AG04450 (cell line): ENCODE data around the gene KRT35. TPM values are rescaled to one million over a fixed set of nuclear protein-coding genes. Genes with fewer than 3 reads are reported as not detected.

Source experiments
- CTCF ChIA-PET: fragments of 300-600, 350-600 bp; formaldehyde crosslinking; extraction: SDS; loops from one replicate; lab custom pipeline; 2022; ENCODE audit warnings: antibody characterized with exemption, inconsistent platforms; lab: Charles Lee
- POLR2A ChIA-PET: fragments of 350-600 bp; formaldehyde crosslinking; extraction: SDS; loops from one replicate; lab custom pipeline; 2021; ENCODE audit warnings: antibody characterized with exemption, inconsistent platforms; lab: Yijun Ruan, JAX
- DNase-seq: peaks from one replicate; pipeline ENCODE4 v3.0.0-alpha.2; 2011; ENCODE audit warnings: low read depth, low spot score
- H3K27ac ChIP-seq: one replicate; pipeline ENCODE4 v1.5.1; 2012; ENCODE audit warnings: low read depth, low read length, control low read depth
- H3K27me3 ChIP-seq: one replicate; pipeline ENCODE4 v1.6.0; 2012; ENCODE audit warnings: low read length; ENCODE audit not compliant: control insufficient read depth, insufficient read depth
- H3K4me3 ChIP-seq: 2 replicates; pipeline ENCODE4 v1.5.1; 2011; ENCODE audit warnings: mild to moderate bottlenecking, low read depth, low read length, control low read depth
- H3K9me3 ChIP-seq: 2 replicates; pipeline ENCODE4 v1.5.1; 2012; ENCODE audit warnings: low read length; ENCODE audit not compliant: control insufficient read depth, insufficient read depth
- polyA plus RNA-seq: library from polyadenylated mRNA; depleted of rRNA; stranded (reverse); fragments of >200 nt; gene quantifications from 2 replicates; pipeline ENCODE4 v1.2.3, GENCODE V29; 2011
- TF ChIP-seq, protein P1 (sequence below): IDR thresholded peaks from 2 replicates; pipeline ENCODE4 v1.5.1; 2011; ENCODE audit warnings: low read depth, low read length, control low read depth, inconsistent platforms

KRT35 gene
- polyA plus RNA-seq, 1 experiment, result not detected

DNA sequence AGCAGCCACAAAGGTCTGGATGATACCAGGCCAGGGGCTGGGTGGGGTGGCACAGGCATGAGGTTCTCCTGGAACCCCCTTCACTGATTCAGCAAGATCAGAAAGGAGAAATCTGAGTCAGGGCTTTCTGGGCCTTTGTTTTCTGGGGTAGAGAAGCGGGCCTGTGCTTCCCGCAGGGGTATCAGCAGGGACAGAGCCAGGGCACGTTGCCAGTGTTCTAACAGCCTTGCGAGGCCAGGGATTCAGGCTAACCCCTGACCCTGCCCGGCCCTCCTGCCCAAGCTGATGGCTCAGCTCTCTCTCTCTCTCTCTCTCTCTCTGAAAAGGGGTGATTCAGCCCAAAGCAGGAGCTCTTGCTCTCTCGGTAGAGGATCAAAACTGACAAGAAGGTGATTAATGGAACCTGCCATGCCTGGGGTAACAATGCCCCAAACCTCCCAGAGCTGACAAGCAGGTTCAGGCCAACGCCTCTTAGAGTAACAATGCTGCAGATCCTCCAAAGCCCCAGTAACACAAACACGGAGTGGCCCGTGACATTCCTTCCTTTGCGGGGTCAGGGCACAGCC lies 26.4 kb upstream of the KRT35 start:
- ChIA-PET POLR2A (interaction anchor here (0.6 to 0.7 kb wide), 2 partner anchors 138 to 156 kb away, joined by 3 read pairs; no protein-coding TSS in a partner anchor), CTCF (interaction anchor here (1.1 to 1.6 kb wide), 2 partner anchors 41 to 141 kb away, joined by 3 to 5 read pairs; no protein-coding TSS in a partner anchor)
- TF ChIP-seq, protein P1, sequence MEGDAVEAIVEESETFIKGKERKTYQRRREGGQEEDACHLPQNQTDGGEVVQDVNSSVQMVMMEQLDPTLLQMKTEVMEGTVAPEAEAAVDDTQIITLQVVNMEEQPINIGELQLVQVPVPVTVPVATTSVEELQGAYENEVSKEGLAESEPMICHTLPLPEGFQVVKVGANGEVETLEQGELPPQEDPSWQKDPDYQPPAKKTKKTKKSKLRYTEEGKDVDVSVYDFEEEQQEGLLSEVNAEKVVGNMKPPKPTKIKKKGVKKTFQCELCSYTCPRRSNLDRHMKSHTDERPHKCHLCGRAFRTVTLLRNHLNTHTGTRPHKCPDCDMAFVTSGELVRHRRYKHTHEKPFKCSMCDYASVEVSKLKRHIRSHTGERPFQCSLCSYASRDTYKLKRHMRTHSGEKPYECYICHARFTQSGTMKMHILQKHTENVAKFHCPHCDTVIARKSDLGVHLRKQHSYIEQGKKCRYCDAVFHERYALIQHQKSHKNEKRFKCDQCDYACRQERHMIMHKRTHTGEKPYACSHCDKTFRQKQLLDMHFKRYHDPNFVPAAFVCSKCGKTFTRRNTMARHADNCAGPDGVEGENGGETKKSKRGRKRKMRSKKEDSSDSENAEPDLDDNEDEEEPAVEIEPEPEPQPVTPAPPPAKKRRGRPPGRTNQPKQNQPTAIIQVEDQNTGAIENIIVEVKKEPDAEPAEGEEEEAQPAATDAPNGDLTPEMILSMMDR, result no peak
- H3K4me3 ChIP-seq, result no peak overlapping the region
- DNase-seq, result no peak
- peaks cover 2% of the 10 kb centered on the region for H3K27me3 ChIP-seq
- no peaks in the 10 kb centered on the region for H3K9me3 ChIP-seq
- no peak overlapping the region for H3K27ac ChIP-seq

DNA sequence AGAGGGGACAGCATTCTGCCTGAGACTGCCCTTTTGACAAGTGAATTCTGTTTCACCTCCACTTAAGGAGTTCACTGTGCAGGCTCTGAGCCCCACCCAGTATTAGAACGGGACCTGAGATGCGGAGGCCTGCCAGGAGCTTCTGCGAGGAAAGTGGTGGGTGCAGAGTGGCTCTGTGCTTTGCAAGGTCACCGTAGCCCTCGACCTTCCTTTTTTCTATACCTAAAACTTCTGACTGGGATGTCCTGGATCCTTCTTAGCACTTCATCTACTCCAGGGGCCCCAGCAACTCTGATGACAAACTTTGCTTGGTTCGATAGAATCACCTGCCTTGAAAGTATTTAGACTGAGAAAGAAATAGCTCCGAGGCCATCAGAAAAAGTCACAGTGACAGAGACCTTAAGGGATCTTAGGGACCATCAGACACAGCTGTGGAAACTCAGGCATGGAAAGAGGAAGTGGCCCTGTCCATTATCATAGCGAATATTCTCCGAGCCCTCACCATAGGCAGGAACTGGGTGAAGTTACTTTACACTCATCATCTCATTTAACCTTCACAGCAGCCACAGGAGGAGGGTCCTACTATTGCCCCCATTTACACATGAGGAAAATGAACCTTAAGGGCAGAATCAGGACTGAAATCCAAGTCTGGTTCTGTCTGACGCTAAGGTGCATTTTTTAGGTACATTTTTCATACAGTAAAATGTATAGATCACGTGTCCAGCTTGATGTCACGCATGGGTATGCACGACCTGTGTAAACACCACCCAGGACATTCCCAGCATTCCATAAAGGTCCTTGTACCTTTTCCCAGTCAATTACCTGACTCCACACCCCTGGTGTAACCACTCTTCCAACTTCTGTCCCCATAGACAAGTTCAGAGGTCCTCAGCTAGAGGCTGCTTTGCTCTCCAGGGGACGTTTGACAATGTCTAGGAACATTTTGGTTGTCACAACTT lies 25.1 kb upstream of the KRT35 start:
- Histone ChIP-seq H3K9me3 (no peaks in the 10 kb centered on the region), H3K4me3 (no peak overlapping the region), H3K27ac (no peak overlapping the region), H3K27me3 (peaks cover 2% of the 10 kb centered on the region)
- DNase-seq, result no peak
- CTCF ChIA-PET, result interaction anchor here (0.9 to 1.6 kb wide), 2 partner anchors 10 to 43 kb away, joined by 4 to 5 read pairs; no protein-coding TSS in a partner anchor
- TF ChIP-seq, protein P1, result no peak
- POLR2A ChIA-PET, result no interaction called here

DNA sequence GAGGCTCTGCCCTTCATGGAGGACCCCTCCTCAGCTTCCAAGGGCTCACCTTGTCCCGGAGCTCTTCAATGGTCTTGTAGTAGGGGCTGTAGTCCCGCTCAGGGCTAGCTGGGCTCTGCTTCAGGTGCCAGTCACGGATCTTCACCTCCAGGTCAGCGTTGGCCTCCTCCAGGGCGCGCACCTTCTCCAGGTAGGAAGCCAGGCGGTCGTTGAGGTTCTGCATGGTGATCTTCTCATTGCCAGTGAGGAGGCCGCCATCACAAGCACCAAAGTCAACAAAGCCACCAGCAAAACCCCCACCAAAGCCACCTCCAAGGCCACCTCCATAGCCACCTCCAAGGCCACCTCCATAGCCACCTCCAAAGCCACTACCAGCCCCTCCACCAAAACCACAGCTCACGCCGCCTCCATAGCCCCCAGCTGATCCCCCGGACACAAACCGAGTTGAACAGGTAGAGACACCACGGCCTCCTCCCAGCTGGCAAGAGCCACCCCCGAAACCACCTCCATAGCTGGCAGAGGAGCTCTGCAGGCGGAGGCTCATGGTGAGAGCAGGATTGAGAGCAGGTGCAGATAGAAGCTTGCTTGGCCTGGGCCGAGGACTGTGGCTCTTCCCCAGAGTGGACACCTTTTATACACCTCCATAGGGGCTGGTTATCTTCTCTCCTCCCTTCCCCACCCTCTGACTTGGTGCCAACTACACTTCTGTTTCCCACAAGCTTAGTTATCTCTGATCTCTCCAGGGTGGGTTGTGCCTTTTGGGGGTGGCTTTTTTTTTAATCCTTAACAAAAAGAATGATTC lies 24.3 kb upstream of the KRT35 start, which contains the start of gene KRT13:
Gene KRT13, minus strand, starts transcription at position 606 of the 802 bp plus-strand sequence. Its CDS starts 62 bp downstream, at position 544.
- H3K27ac ChIP-seq, result no peak within 1 kb of the TSS
- TF ChIP-seq, protein P1, result no peak
- no peak within 1 kb of the TSS for H3K4me3 ChIP-seq
- ChIA-PET CTCF (interaction anchor here (0.9 to 3.4 kb wide), 2 partner anchors 9 to 44 kb away, joined by 4 to 12 read pairs; no protein-coding TSS in a partner anchor), POLR2A (no interaction called here)
- H3K27me3 ChIP-seq, result peaks cover 2% of the 10 kb centered on the region
- no peak for DNase-seq
- no peaks in the 10 kb centered on the region for H3K9me3 ChIP-seq

DNA sequence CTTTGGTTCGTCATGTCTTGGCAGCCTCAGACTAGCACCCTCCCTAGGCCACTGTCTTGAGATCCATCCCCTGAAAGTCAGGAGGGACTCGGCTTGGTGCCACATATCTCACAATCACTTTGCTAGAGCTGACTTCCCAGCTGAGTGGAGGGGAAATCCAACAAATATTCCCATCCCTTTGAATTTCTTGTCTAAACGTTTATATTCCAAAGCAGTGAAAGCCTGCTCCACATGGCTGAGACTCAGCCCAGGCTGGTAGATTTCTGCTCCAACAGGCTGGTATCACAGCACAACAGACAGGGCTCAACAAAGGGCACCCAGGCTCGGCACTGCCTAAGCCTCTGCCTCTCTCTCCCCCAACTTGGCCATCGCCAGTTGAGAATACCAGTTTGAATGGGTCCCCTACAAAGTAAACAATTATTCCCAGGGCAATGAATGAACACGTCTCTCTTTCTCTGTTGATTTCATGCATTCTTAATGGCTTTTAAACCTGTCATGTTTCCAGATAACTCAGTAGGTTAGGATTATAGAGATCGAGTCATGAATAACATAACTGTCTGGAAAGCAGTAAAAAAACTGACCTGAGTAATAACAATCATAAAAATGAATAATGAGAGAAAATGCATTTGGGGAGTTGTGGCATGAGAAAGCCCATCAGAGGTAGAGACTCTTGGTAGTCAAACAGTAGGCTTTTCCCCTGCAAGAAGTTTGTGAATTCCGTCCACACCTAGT lies 23.5 kb upstream of the KRT35 start:
- POLR2A ChIA-PET, result no interaction called here
- Histone ChIP-seq H3K4me3 (no peak overlapping the region), H3K27ac (no peak overlapping the region), H3K27me3 (peaks cover 2% of the 10 kb centered on the region), H3K9me3 (no peaks in the 10 kb centered on the region)
- no peak for DNase-seq
- CTCF ChIA-PET, result interaction anchor here (1.6 to 3.4 kb wide), 2 partner anchors 45 to 159 kb away, joined by 4 to 12 read pairs; no protein-coding TSS in a partner anchor
- TF ChIP-seq, protein P1, result no peak
